ENCODE data around the gene FER1L5.

FER1L5 gene

DNA sequence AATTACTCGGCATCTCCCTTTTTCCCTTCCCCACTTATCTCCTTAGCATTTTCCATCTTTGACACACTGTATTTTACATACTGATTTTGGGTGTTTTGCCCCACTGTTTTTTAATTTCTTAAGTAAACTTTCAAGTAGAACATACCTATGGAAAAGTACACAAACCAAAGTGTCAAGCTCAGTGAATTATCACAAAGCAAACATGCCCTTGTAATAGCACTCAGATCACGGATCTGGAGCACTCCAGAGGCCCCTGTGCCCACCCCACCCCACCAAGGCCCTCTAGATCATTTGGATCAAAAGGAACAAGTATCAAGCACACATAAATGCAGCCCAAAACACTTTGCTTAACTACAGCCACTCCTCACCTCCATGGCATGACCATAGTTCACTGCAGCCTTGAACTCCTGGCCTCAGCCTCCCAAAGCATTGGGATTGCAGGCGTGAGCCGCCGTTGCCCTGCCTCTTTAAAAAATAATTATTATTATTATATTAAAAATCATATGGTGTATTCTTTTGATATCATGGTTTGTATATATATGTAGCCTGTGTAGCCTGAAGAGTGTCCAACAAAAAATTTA is 38.1 kb downstream of the FER1L5 start:
- TF ChIP-seq, protein P1, sequence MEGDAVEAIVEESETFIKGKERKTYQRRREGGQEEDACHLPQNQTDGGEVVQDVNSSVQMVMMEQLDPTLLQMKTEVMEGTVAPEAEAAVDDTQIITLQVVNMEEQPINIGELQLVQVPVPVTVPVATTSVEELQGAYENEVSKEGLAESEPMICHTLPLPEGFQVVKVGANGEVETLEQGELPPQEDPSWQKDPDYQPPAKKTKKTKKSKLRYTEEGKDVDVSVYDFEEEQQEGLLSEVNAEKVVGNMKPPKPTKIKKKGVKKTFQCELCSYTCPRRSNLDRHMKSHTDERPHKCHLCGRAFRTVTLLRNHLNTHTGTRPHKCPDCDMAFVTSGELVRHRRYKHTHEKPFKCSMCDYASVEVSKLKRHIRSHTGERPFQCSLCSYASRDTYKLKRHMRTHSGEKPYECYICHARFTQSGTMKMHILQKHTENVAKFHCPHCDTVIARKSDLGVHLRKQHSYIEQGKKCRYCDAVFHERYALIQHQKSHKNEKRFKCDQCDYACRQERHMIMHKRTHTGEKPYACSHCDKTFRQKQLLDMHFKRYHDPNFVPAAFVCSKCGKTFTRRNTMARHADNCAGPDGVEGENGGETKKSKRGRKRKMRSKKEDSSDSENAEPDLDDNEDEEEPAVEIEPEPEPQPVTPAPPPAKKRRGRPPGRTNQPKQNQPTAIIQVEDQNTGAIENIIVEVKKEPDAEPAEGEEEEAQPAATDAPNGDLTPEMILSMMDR (IDR thresholded peaks at IDR 0.05; ENCODE audit: borderline replicate concordance, insufficient read depth, low read depth, low read length): no peak
- no peak overlapping the region for H3K4me3 ChIP-seq (ENCODE audit: low read depth, low read length)

DNA sequence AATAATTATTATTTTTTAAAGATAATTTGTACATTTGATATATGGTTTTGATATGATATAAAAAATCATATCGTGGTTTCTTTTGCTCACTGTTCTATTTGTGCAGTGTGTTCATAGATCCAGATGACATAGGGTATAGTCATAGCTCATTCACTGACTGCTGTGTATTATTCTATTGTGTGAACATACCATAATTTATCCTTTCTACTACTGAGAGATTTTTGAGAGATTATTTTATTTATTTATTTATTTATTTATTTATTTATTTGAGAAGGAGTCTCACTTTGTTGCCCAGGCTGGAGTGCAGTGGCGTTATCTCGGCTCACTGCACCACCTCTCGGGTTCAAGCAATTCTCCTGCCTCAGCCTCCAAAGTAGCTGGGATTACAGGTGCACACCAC is 39.0 kb downstream of the FER1L5 start:
- H3K4me3 ChIP-seq (ENCODE audit: low read depth, low read length): no peak overlapping the region
- TF ChIP-seq, protein P1 (IDR thresholded peaks at IDR 0.05; ENCODE audit: borderline replicate concordance, insufficient read depth, low read depth, low read length): no peak

DNA sequence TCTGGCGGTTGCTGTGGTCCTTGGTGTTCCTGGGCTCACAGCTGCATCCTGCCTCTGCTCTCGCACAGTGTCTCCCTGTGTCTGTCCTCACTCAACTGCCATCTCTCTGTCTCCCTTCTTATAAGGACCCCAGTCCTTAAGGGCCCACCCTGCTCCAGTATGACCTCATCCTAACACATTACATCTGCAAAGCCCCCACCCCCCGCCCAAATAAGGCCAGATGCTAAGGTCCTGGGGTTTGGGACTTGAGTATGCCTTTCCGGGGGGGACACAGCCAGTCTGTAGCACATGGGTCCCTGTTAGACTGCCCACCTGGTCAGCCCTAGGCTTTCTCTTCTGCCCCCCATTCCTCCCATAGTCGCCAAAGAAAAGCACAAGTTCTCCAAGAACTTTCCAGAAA is 40.7 kb downstream of the FER1L5 start:
- TF ChIP-seq, protein P1 (IDR thresholded peaks at IDR 0.05; ENCODE audit: borderline replicate concordance, insufficient read depth, low read depth, low read length): no peak
- H3K4me3 ChIP-seq (ENCODE audit: low read depth, low read length): no peak overlapping the region

DNA sequence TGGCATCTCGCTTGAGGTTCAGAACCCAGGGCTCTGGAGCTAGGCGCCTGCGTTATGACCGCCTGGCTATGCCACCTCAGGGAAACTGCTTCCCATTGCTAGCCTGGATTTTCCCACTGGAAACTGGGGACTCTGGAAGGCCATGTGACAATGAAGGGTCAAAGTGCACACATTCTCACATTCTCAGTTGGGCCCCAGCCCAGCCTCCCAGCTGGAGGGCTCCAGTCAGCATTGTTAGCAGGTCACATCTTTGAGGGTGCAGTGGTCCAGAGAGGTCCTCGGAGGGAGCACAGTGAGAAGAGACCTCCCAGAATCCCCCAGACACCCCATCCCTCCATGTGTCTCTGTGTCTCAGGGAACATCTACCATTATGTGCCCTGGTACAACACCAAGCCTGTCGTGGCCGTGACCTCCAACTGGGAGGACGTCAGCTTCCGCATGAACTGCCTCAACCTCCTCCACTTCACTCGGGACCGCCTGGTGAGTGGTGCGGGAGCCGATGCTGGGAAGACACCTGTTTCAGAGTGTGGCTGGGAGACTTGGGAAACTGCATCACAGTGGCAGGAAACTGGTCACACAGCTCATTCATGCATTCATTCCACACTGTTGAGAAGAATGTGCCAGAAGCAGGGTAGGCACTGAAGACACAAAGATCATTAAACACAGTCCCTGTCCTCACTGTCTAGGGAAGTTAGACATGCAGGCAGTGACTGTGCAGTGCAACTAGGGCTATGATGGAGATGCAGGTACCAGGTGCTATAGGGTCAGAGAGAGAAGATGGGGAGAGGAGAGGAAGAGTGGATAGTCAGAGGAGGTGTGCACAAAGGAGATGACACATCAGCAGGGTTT is 41.6 kb downstream of the FER1L5 start:
- H3K4me3 ChIP-seq (ENCODE audit: low read depth, low read length): no peak overlapping the region
- TF ChIP-seq, protein P1 (IDR thresholded peaks at IDR 0.05; ENCODE audit: borderline replicate concordance, insufficient read depth, low read depth, low read length): no peak

DNA sequence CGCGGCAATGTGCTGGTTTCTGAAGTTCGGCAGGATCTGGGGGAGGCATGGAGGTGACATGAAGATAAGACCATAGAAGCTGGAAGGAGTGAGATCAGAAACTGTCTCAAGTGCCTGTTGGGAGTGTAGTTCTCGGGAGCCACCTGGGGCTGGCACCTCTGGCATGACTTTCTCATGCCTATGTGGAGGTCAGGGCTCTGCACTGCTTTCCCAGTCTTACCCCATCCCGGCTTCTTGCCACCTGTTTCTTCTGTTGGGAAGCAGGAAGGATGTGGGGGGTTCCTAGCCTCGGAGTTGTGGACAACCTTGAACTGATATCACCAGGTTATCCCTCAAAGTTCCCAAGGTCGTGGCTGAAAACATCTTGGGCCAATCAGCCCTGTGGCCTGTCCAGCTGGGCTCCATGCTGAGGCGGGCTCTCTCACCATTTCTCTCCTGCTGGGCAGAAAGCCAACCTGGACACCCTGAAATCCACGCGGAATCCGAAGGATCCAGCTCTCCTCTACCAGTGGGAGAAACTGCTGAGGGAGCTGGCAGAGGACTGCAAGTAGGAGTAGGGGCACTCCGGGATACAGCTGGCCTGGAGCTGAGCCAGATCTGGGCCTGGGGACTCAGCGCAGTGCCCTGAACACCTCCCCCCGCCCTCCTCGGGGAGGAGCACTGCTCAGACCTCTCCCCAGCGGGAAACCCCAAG is 42.5 kb downstream of the FER1L5 start:
- TF ChIP-seq, protein P1 (IDR thresholded peaks at IDR 0.05; ENCODE audit: borderline replicate concordance, insufficient read depth, low read depth, low read length): no peak
- H3K4me3 ChIP-seq (ENCODE audit: low read depth, low read length): no peak overlapping the region

DNA sequence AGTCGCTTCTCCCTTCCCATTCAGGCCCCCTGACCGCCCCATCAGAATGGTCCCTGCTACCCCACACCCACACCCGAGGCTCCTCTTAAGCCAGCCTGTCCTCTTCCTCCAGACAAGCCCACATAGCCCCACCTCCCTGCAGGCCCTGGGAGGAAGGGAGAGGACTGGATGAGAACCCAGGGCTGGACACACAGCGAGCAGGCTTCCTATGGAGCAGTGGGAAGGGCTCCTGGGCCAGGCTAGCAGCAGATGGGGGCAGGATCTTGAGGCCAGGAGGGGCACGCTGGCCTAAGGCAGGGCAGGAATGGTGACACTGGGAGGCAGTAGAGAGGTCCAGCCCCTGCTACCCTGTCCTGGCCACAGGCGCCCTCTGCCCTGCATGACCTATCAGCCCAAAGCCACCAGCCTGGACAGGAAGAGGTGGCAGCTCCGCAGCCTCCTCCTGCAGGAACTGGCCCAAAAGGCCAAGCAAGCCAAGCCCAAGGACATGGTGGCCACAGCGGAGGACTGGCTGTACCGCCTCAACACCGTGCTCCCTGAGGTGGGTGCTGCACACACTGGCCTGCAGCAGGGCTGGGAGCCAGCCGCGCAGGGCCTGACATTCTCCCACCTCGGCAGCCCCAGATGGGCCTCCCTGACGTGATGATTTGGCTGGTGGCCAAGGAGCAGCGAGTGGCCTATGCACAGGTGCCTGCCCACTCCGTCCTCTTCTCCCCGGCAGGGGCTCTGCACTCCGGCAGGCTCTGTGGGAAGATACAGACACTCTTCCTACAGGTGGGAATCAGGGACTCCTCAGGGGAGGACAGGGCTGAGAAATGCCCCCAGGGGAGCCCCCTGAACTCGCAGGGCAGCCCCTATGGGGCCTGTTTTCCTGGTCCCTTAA is 43.3 kb downstream of the FER1L5 start:
- TF ChIP-seq, protein P1 (IDR thresholded peaks at IDR 0.05; ENCODE audit: borderline replicate concordance, insufficient read depth, low read depth, low read length): no peak
- H3K4me3 ChIP-seq (ENCODE audit: low read depth, low read length): no peak overlapping the region
